Ishikawa (cell line): ENCODE measurements around the gene PRDM16.

ENCODE experiments used
- CEBPB ChIP-seq: IDR thresholded peaks from 2 replicates; pipeline ENCODE4 v1.6.1; 2012
- EP300 ChIP-seq: IDR thresholded peaks from 2 replicates; pipeline ENCODE4 v1.6.1; 2012; ENCODE audit warnings: borderline replicate concordance
- RAD21 ChIP-seq: IDR thresholded peaks from 2 replicates; pipeline ENCODE4 v1.6.1; 2012; ENCODE audit warnings: low read depth
- REST ChIP-seq: IDR thresholded peaks from 2 replicates; pipeline ENCODE4 v1.6.1; 2012; ENCODE audit warnings: low read depth, mild to moderate bottlenecking
- TAF1 ChIP-seq: IDR thresholded peaks from 2 replicates; pipeline ENCODE4 v1.6.1; 2012; ENCODE audit warnings: low read depth, mild to moderate bottlenecking
- TEAD4 ChIP-seq: IDR thresholded peaks from 2 replicates; pipeline ENCODE4 v1.6.1; 2012
- YY1 ChIP-seq: IDR thresholded peaks from 2 replicates; pipeline ENCODE4 v1.6.1; 2012; ENCODE audit warnings: low read depth

GRCh38 chr1:3063379-3064295 lies 5.4 kb upstream of the PRDM16 start:
- TF ChIP-seq YY1 (no peak), REST (no peak), TEAD4 (no peak), TAF1 (no peak), RAD21 (no peak), EP300 (no peak), CEBPB (no peak)
